Cortex of kidney (tissue), 1 donor: ENCODE measurements around the gene FITM2.
"Not testable (repeated sequence)": the region's sequence is repeated elsewhere in the genome, so short reads cannot be mapped to it uniquely, and the experiment has no call there.

Experiments
- DNase-seq: peaks from one replicate; lab custom pipeline; 2025; lab: John Stamatoyannopoulos, UW

Gene FITM2

GRCh38 chr20:44310664-44311639, at the start of gene FITM2:
Gene FITM2, minus strand, starts transcription at chr20:44311202. Its CDS starts 54 bp downstream, at chr20:44311148.
- DNase-seq, result peak; percentile 66

- no peak for DNase-seq
Measured at GRCh38 chr20:44360221-44360620, 49.2 kb upstream of the FITM2 start.

- no peak for DNase-seq
Measured at GRCh38 chr20:44358776-44359175, 47.8 kb upstream of the FITM2 start.

GRCh38 chr20:44357555-44358125, 46.6 kb upstream of the FITM2 start:
- DNase-seq, result no peak

- DNase-seq, result no peak
Measured at GRCh38 chr20:44357020-44357419, 46.0 kb upstream of the FITM2 start.

GRCh38 chr20:44356353-44356723, 45.3 kb upstream of the FITM2 start:
- DNase-seq, result no peak

GRCh38 chr20:44355498-44356352, 44.7 kb upstream of the FITM2 start, which contains the start of gene HNF4A:
Gene HNF4A, plus strand, starts transcription at chr20:44355699. Its CDS starts 106 bp downstream, at chr20:44355805.
- DNase-seq, result no peak

- no peak for DNase-seq
Measured at GRCh38 chr20:44354979-44355497, 44.0 kb upstream of the FITM2 start.

- no peak for DNase-seq
Measured at GRCh38 chr20:44350567-44350966, 39.6 kb upstream of the FITM2 start.

GRCh38 chr20:44349349-44349748, 38.3 kb upstream of the FITM2 start:
- DNase-seq, result no peak

- no peak for DNase-seq
Measured at GRCh38 chr20:44348168-44348659, 37.2 kb upstream of the FITM2 start.

GRCh38 chr20:44345941-44346340, 34.9 kb upstream of the FITM2 start:
- DNase-seq, result not testable (repeated sequence)

GRCh38 chr20:44345147-44345546, 34.1 kb upstream of the FITM2 start:
- no peak for DNase-seq

GRCh38 chr20:44344723-44345122, 33.7 kb upstream of the FITM2 start:
- DNase-seq, result no peak

GRCh38 chr20:44343162-44343675, 32.2 kb upstream of the FITM2 start:
- DNase-seq, result no peak

- DNase-seq, result no peak
Measured at GRCh38 chr20:44342248-44342647, 31.2 kb upstream of the FITM2 start.

- no peak for DNase-seq
Measured at GRCh38 chr20:44336725-44337380, 25.9 kb upstream of the FITM2 start, which contains the start of gene R3HDML. Gene R3HDML, plus strand, starts transcription at chr20:44337043. Its CDS starts 115 bp downstream, at chr20:44337158.

GRCh38 chr20:44336086-44336485, 25.1 kb upstream of the FITM2 start:
- DNase-seq, result no peak

- no peak for DNase-seq
Measured at GRCh38 chr20:44335675-44336074, 24.7 kb upstream of the FITM2 start.

GRCh38 chr20:44334709-44335108, 23.7 kb upstream of the FITM2 start:
- DNase-seq, result no peak

- DNase-seq, result no peak
Measured at GRCh38 chr20:44334306-44334705, 23.3 kb upstream of the FITM2 start.
